ENCODE measurements around the gene RICTOR.

Gene RICTOR

GRCh38 chr5:38936269-38936668, 137.9 kb downstream of the RICTOR start:
- no peak for TF ChIP-seq CTCF (IDR thresholded peaks at IDR 0.05; ENCODE audit: low read depth, low read length)
- no peak for DNase-seq (ENCODE audit: low read depth in 2 of 2)
- no peak overlapping the region for H3K4me3 ChIP-seq (replicated peaks in 1 of 2; ENCODE audit: low read depth in 2 of 2, low read length in 2 of 2)

- TF ChIP-seq CTCF (IDR thresholded peaks at IDR 0.05; ENCODE audit: low read depth, low read length), result no peak
- H3K4me3 ChIP-seq (replicated peaks in 1 of 2; ENCODE audit: low read depth in 2 of 2, low read length in 2 of 2), result no peak overlapping the region
- DNase-seq (ENCODE audit: low read depth in 2 of 2), result no peak
Observed at GRCh38 chr5:38935437-38935836, 138.8 kb downstream of the RICTOR start.

GRCh38 chr5:38932854-38933408, 141.3 kb downstream of the RICTOR start:
- no peak overlapping the region for H3K4me3 ChIP-seq (replicated peaks in 1 of 2; ENCODE audit: low read depth in 2 of 2, low read length in 2 of 2)
- DNase-seq (ENCODE audit: low read depth in 2 of 2), result no peak
- TF ChIP-seq CTCF (IDR thresholded peaks at IDR 0.05; ENCODE audit: low read depth, low read length), result no peak

GRCh38 chr5:38931731-38932130, 142.5 kb downstream of the RICTOR start:
- TF ChIP-seq CTCF (IDR thresholded peaks at IDR 0.05; ENCODE audit: low read depth, low read length), result no peak
- peak in 1 of 2 donors; percentile 60 for DNase-seq (ENCODE audit: low read depth in 2 of 2)
- no peak overlapping the region for H3K4me3 ChIP-seq (replicated peaks in 1 of 2; ENCODE audit: low read depth in 2 of 2, low read length in 2 of 2)

GRCh38 chr5:38929838-38930237, 144.4 kb downstream of the RICTOR start:
- no peak for DNase-seq (ENCODE audit: low read depth in 2 of 2)
- no peak overlapping the region for H3K4me3 ChIP-seq (replicated peaks in 1 of 2; ENCODE audit: low read depth in 2 of 2, low read length in 2 of 2)
- TF ChIP-seq CTCF (IDR thresholded peaks at IDR 0.05; ENCODE audit: low read depth, low read length), result no peak

GRCh38 chr5:38927470-38927869, 146.7 kb downstream of the RICTOR start:
- no peak for TF ChIP-seq CTCF (IDR thresholded peaks at IDR 0.05; ENCODE audit: low read depth, low read length)
- no peak for DNase-seq (ENCODE audit: low read depth in 2 of 2)
- H3K4me3 ChIP-seq (replicated peaks in 1 of 2; ENCODE audit: low read depth in 2 of 2, low read length in 2 of 2), result no peak overlapping the region

GRCh38 chr5:38926121-38926520, 148.1 kb downstream of the RICTOR start:
- no peak for TF ChIP-seq CTCF (IDR thresholded peaks at IDR 0.05; ENCODE audit: low read depth, low read length)
- peak in 1 of 2 donors; percentile 75 for DNase-seq (ENCODE audit: low read depth in 2 of 2)
- H3K4me3 ChIP-seq (replicated peaks in 1 of 2; ENCODE audit: low read depth in 2 of 2, low read length in 2 of 2), result no peak overlapping the region
